ENCODE data around the gene CEP350.

CEP350 gene

GRCh38 chr1:180153032-180153431 is 198.4 kb downstream of the CEP350 start:
- no peak for DNase-seq (ENCODE audit: low read depth in 2 of 3, low spot score in 2 of 3)

DNA sequence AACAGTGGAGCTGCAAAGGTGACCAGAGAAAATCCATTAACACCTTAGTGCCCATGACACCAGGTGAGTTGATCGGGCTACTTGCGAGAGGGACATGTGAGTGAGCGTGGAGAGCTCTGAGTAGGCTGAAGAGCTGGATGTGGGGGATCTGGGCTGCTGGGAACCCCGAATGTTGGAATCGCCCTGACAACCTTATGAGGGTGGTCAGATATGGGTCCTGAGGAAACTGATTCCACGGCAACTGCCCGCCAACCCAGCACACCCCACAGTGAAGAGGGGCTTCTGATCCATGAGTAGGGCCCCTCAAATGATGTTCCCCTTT is 199.4 kb downstream of the CEP350 start:
- DNase-seq (ENCODE audit: low read depth in 2 of 3, low spot score in 2 of 3), result no peak

DNA sequence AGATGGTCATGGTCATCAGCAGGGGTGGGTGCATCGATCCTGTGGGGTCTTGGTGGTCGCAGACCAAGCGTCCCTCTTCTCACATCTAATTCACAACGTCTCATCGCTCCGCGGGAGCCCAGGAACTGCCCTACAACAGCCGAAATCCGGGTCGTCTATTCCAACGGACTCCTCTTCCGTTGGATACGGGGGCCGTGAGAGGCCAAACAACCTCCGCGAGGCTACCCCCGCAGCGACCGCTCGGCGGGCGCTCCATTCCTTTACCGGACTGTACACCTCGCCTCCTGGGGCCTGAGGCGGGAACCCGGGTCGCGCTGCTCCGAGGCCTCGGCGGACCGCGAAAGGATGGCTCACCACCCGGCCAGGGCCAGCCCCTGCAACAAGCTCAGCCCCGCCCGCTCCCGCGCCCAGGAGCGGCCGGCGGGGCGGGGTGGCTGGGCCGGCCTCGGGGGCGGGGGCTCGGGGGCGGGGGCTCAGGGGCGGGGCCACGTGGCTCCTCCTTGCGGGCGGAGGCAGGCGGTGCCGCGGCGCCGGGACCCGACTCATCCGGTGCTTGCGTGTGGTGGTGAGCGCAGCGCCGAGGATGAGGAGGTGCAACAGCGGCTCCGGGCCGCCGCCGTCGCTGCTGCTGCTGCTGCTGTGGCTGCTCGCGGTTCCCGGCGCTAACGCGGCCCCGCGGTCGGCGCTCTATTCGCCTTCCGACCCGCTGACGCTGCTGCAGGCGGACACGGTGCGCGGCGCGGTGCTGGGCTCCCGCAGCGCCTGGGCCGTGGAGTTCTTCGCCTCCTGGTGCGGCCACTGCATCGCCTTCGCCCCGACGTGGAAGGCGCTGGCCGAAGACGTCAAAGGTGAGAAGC is 199.9 kb downstream of the CEP350 start, which contains the start of gene QSOX1:
QSOX1 (plus strand) TSS at position 545 of the 857 bp plus-strand sequence; CDS start at position 584, 39 bp downstream.
- DNase-seq (ENCODE audit: low read depth in 2 of 3, low spot score in 2 of 3), result peak; percentile 60 to 72 (median 68)

DNA sequence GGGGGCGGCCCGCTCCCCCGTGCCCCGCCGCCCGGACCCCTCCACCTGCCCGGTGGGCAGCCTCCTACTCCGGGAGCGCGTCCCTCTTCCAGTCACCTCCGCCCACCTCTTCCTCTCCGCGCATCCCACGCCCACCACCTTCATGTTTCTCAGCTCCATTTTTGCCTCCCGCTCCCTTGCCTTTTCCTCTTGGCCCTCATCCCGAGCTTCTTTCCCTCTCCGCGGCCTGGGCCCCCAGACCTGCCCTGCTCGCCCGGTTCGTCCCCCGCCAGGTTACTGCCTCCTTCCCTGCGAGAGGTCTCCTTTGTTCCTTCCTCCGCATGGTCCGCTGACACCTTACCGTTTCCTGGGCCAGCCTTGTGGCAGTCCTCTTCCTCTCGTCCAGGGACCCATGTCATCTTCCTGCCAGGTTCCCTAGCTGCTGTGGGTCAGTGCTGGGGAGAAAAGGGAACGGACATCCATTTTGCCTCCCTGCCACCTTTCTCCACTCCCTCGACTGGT is 200.6 kb downstream of the CEP350 start:
- peak in 1 of 3 experiments; percentile 19 for DNase-seq (ENCODE audit: low read depth in 2 of 3, low spot score in 2 of 3)

DNA sequence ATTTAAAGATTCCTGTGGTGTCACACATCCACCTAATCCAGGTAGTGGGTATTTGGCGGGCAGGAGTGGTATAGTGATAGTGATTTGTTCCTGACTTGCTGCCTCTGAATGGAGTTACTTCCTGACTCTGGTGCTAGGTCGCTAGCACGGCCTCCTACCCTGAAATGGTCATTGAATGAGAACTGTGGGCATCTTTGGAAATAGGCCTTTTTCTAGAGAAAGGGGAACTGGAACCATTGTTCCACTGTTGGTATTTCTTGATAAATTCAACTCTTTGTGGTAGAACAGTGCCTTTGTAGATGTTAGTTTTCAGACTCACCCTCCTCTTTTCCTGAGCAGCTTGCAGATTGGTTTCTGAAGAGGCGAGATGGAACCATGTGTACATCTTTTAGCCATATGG is 201.6 kb downstream of the CEP350 start:
- no peak for DNase-seq (ENCODE audit: low read depth in 2 of 3, low spot score in 2 of 3)

GRCh38 chr1:180156631-180157091 is 202.1 kb downstream of the CEP350 start:
- DNase-seq (ENCODE audit: low read depth in 2 of 3, low spot score in 2 of 3), result no peak

DNA sequence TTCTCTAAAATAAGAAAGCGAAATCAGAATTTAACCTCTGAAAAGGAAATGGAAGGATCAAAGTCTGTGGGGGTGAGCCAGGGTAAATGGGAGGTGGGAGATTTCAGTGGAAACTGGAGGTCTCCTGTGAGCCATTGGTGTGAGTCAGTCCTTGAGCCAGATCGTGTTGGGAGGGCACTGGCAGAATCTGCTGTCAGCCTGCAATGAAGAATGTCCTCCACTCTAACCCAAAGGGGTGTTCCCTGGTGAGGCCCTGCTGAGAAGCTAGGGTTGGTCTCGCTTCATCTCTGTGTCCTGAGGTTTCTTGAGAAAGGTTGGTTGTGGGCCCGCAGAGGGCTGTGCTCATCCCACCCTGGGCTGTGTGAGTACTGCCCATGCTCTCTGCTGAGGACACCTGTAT is 202.5 kb downstream of the CEP350 start:
- DNase-seq (ENCODE audit: low read depth in 2 of 3, low spot score in 2 of 3), result no peak

DNA sequence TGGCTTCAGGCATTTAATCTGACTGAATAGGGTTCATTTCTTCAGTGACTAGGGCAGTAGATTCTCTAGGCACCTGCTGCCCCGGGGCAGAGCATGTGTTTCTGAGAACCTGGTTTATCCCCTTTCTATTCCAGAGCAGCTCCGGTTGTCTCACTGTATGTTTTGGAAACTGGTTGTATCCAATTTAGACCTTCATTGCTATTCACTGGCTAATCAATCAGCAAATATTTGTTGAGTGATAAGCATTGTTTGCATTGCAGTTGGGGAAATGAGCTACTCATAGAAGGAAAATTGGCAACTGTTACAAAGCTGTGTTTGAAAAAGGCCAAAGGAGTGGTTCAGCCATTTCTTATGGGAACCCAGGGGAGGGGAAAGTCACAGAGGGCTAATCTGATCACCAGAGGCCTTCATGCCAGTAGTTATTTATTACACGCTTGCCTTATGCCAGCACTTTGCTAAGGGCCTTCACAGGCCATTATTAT is 203.0 kb downstream of the CEP350 start:
- no peak for DNase-seq (ENCODE audit: low read depth in 2 of 3, low spot score in 2 of 3)

DNA sequence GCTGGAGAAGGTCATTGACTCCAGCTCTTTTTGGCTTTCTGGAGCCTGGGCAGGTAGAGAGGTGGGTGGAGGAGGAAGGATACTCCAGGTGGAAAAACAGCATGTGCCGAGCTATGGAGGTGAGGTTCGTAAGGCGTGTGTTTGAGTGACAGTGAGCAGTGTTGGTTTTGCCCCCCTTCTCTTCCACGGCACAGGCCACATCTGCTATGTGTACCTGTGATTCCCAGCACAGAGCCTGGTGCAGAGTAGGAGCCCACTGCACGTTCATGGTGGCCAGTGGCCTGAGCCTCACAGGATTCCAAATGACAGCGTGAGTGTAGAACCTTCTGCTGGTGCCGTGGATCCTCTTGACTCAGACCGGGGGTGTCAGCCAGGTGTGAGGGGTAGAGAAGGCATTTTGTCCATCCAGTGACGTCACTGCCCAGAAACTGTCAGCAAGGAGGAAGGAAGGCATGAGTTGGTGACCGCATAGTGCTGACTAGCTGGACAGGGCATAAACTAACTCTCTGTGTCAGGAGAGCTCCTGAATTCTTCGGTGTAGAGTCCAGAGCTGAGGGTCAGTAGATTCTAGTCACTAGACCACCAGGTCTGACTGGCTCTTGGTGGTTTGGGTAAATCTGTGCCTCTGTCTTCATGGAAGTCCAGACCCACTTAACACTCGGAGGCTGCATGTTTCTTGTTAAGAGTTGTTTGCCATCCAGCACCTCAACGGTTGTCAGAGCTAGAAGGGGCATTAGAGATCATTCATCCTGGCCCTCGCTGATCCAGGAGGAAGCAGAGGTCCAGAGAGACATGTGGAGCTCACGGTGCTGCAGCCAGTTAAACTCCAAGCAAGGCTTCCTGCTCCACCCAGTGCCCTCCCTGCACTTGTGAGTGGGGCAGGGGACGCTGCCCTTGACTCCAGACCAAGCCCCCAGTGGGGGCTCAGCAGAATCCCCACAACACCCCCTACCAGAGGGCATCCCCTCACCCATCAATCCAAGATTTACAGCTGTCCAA is 203.8 kb downstream of the CEP350 start:
- no peak for DNase-seq (ENCODE audit: low read depth in 2 of 3, low spot score in 2 of 3)

- DNase-seq (ENCODE audit: low read depth in 2 of 3, low spot score in 2 of 3), result no peak
Observed at GRCh38 chr1:180160357-180160756, 205.7 kb downstream of the CEP350 start.

GRCh38 chr1:180163041-180163440 is 208.4 kb downstream of the CEP350 start:
- DNase-seq (ENCODE audit: low read depth in 2 of 3, low spot score in 2 of 3), result no peak

Data from activated CD8-positive, alpha-beta memory T cell treated with anti-CD3 and anti-CD28 coated beads for 48 hours (primary cell).